Activated T-cell treated with anti-CD3 and anti-CD28 coated beads, Interleukin-2, amount 50 U/mL, for 1 hour (primary cell): ENCODE data around the gene DHRS11.

ENCODE experiments used
- DNase-seq: peaks from one replicate; pipeline ENCODE4 v3.0.0-alpha.2; 2020

DHRS11 gene

GRCh38 chr17:36616061-36617029 is 24.7 kb downstream of the DHRS11 start:
- no peak for DNase-seq

- DNase-seq, result no peak
These were observed 26.1 kb downstream of the DHRS11 start for GRCh38 chr17:36617773-36618172.

- no peak for DNase-seq
These were observed 31.6 kb downstream of the DHRS11 start for GRCh38 chr17:36623281-36623680.

GRCh38 chr17:36625188-36625587 is 33.5 kb downstream of the DHRS11 start:
- DNase-seq, result no peak

- no peak for DNase-seq
These were observed 35.4 kb downstream of the DHRS11 start for GRCh38 chr17:36627101-36627500.

GRCh38 chr17:36628576-36628975 is 36.9 kb downstream of the DHRS11 start:
- no peak for DNase-seq

- peak; percentile 84 for DNase-seq
These were observed 37.7 kb downstream of the DHRS11 start for GRCh38 chr17:36629252-36629847.

- no peak for DNase-seq
These were observed 38.4 kb downstream of the DHRS11 start for GRCh38 chr17:36629970-36630502.

GRCh38 chr17:36631022-36631421 is 39.3 kb downstream of the DHRS11 start:
- DNase-seq, result no peak

- DNase-seq, result no peak
These were observed 41.5 kb downstream of the DHRS11 start for GRCh38 chr17:36632916-36633771.

GRCh38 chr17:36640346-36640745 is 48.7 kb downstream of the DHRS11 start:
- DNase-seq, result no peak

- no peak for DNase-seq
These were observed 49.2 kb downstream of the DHRS11 start for GRCh38 chr17:36640836-36641235.

- DNase-seq, result no peak
These were observed 49.7 kb downstream of the DHRS11 start for GRCh38 chr17:36641331-36641876.

GRCh38 chr17:36641877-36642845 is 50.5 kb downstream of the DHRS11 start:
- no peak for DNase-seq

- DNase-seq, result no peak
These were observed 51.5 kb downstream of the DHRS11 start for GRCh38 chr17:36643086-36643685.

GRCh38 chr17:36645422-36645821 is 53.7 kb downstream of the DHRS11 start:
- no peak for DNase-seq

GRCh38 chr17:36647636-36648035 is 56.0 kb downstream of the DHRS11 start:
- no peak for DNase-seq

- no peak for DNase-seq
These were observed 58.6 kb downstream of the DHRS11 start for GRCh38 chr17:36650096-36650775.
